A549 (cell line): ENCODE measurements around the gene LARP1B.

ENCODE experiments used
- CBX8 ChIP-seq: fragments of 200-600 bp; sonication (generic); IDR thresholded peaks from 2 replicates; pipeline ENCODE4 v1.6.1; 2016
- CEBPB ChIP-seq, 2 experiments: fragments of >200 bp in 1 of 2; sonication (Bioruptor Twin) in 1 of 2; formaldehyde crosslinking in 1 of 2; IDR thresholded peaks; 2 replicates each; pipeline ENCODE4 v1.6.1; 2012 to 2016
- EP300 ChIP-seq, 2 experiments: fragments of >200 bp; sonication (Bioruptor Twin); formaldehyde crosslinking; IDR thresholded peaks; 2 replicates in 1 of 2; 3 replicates in 1 of 2; pipeline ENCODE4 v1.6.1; 2016 to 2017
- MYC ChIP-seq: IDR thresholded peaks from 2 replicates; pipeline ENCODE4 v1.6.1; 2012; ENCODE audit warnings: mild to moderate bottlenecking, inconsistent platforms, low read length, improper control_type of control experiment, borderline replicate concordance
- POLR2A ChIP-seq: IDR thresholded peaks from 2 replicates; pipeline ENCODE4 v1.6.1; 2012; ENCODE audit warnings: mild to moderate bottlenecking, low read length
- TP53 ChIP-seq: fragments of 250-450 bp; sonication (Bioruptor Pico); IDR thresholded peaks from 2 replicates; pipeline ENCODE4 v1.5.0; 2021; ENCODE audit warnings: mild to moderate bottlenecking, moderate library complexity
- TF ChIP-seq, protein P1 (sequence below): fragments of 250-450 bp; sonication (Bioruptor Pico); IDR thresholded peaks from 2 replicates; pipeline ENCODE4 v1.5.0; 2021; ENCODE audit warnings: mild to moderate bottlenecking, moderate library complexity, borderline replicate concordance
- TF ChIP-seq, protein P2 (sequence below): fragments of >200 bp; sonication (Bioruptor Twin); formaldehyde crosslinking; IDR thresholded peaks from 3 replicates; pipeline ENCODE4 v1.5.1; 2016
- TF ChIP-seq, protein P3 (sequence below): IDR thresholded peaks from 2 replicates; pipeline ENCODE4 v1.6.1; 2012; ENCODE audit warnings: low read depth, borderline replicate concordance
- TF ChIP-seq, protein P4 (sequence below): fragments of 200-600 bp; sonication (generic); IDR thresholded peaks from 2 replicates; pipeline ENCODE4 v1.6.1; 2016; ENCODE audit warnings: antibody characterized with exemption, mild to moderate bottlenecking, moderate library complexity

DNA sequence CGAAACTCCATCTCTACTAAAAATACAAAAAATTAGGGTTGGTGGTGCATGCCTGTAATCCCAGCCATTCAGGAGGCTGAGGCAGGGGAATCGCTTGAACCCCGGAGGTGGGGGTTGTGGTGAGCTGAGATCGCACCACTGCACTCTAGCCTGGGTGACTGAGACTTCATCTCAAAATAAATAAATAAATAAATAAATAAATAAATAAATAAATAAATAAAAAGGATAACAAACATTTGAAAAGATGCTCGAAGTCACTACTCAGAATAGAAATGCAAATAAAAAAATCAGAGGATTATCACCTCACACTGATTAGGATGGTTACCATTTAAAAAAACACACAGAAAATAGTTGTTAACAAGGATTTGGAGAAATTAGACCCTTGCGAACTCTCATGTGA lies 73.8 kb downstream of the LARP1B start:
- TF ChIP-seq, protein P1, sequence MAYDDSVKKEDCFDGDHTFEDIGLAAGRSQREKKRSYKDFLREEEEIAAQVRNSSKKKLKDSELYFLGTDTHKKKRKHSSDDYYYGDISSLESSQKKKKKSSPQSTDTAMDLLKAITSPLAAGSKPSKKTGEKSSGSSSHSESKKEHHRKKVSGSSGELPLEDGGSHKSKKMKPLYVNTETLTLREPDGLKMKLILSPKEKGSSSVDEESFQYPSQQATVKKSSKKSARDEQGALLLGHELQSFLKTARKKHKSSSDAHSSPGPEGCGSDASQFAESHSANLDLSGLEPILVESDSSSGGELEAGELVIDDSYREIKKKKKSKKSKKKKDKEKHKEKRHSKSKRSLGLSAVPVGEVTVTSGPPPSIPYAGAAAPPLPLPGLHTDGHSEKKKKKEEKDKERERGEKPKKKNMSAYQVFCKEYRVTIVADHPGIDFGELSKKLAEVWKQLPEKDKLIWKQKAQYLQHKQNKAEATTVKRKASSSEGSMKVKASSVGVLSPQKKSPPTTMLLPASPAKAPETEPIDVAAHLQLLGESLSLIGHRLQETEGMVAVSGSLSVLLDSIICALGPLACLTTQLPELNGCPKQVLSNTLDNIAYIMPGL (CRISPR knock-in tag): no peak
- TF ChIP-seq, protein P2, sequence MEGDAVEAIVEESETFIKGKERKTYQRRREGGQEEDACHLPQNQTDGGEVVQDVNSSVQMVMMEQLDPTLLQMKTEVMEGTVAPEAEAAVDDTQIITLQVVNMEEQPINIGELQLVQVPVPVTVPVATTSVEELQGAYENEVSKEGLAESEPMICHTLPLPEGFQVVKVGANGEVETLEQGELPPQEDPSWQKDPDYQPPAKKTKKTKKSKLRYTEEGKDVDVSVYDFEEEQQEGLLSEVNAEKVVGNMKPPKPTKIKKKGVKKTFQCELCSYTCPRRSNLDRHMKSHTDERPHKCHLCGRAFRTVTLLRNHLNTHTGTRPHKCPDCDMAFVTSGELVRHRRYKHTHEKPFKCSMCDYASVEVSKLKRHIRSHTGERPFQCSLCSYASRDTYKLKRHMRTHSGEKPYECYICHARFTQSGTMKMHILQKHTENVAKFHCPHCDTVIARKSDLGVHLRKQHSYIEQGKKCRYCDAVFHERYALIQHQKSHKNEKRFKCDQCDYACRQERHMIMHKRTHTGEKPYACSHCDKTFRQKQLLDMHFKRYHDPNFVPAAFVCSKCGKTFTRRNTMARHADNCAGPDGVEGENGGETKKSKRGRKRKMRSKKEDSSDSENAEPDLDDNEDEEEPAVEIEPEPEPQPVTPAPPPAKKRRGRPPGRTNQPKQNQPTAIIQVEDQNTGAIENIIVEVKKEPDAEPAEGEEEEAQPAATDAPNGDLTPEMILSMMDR: no peak
- TF ChIP-seq POLR2A (no peak), CBX8 (no peak), CEBPB (IDR thresholded peaks at IDR 0.05) (no peak), TP53 (CRISPR knock-in tag) (no peak), MYC (no peak), EP300 (IDR thresholded peaks at IDR 0.05) (no peak)
- TF ChIP-seq, protein P3, sequence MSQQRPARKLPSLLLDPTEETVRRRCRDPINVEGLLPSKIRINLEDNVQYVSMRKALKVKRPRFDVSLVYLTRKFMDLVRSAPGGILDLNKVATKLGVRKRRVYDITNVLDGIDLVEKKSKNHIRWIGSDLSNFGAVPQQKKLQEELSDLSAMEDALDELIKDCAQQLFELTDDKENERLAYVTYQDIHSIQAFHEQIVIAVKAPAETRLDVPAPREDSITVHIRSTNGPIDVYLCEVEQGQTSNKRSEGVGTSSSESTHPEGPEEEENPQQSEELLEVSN: no peak
- TF ChIP-seq, protein P4, sequence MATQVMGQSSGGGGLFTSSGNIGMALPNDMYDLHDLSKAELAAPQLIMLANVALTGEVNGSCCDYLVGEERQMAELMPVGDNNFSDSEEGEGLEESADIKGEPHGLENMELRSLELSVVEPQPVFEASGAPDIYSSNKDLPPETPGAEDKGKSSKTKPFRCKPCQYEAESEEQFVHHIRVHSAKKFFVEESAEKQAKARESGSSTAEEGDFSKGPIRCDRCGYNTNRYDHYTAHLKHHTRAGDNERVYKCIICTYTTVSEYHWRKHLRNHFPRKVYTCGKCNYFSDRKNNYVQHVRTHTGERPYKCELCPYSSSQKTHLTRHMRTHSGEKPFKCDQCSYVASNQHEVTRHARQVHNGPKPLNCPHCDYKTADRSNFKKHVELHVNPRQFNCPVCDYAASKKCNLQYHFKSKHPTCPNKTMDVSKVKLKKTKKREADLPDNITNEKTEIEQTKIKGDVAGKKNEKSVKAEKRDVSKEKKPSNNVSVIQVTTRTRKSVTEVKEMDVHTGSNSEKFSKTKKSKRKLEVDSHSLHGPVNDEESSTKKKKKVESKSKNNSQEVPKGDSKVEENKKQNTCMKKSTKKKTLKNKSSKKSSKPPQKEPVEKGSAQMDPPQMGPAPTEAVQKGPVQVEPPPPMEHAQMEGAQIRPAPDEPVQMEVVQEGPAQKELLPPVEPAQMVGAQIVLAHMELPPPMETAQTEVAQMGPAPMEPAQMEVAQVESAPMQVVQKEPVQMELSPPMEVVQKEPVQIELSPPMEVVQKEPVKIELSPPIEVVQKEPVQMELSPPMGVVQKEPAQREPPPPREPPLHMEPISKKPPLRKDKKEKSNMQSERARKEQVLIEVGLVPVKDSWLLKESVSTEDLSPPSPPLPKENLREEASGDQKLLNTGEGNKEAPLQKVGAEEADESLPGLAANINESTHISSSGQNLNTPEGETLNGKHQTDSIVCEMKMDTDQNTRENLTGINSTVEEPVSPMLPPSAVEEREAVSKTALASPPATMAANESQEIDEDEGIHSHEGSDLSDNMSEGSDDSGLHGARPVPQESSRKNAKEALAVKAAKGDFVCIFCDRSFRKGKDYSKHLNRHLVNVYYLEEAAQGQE: no peak
